ENCODE data around the gene ARG1.

Gene ARG1

DNA sequence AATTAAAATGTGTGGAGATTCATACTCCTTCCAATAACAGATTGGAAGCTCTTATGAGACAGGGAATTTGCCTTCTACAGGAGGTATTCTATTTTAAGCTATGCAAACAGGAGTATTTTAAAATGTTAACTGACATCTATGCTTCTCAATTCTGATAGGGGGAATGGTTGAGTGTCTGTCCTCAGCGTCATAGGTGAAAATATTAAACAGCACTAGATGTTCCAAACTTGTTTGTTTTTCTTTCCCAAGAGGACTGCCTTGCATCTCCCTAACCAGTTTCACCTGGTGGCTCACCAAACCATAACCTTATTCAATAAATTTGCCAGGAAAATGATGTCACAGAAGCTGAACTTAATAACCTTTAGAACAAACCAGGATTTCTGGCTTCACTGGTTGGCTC is 24.6 kb upstream of the ARG1 start:
- Histone ChIP-seq H3K27ac (ENCODE audit: low read depth, low read length) (no peak overlapping the region), H3K36me3 (ENCODE audit: control insufficient read depth, low read length) (no peaks in the 10 kb centered on the region), H3K9me2 (replicated peaks; ENCODE audit: control insufficient read depth, low read length) (no peaks in the 10 kb centered on the region), H3F3A (ENCODE audit: control insufficient read depth, insufficient read depth) (no peaks in the 10 kb centered on the region), H3K9me3 (ENCODE audit: control insufficient read depth, insufficient read depth, low read length) (no peaks in the 10 kb centered on the region), H4K20me1 (ENCODE audit: control insufficient read depth, insufficient read depth, low read depth, low read length) (no peaks in the 10 kb centered on the region), H3K4me3 (ENCODE audit: low read length) (no peak overlapping the region), H3K79me2 (ENCODE audit: control insufficient read depth, low read length) (no peaks in the 10 kb centered on the region), H3K27me3 (ENCODE audit: control insufficient read depth, low read length) (no peaks in the 10 kb centered on the region; the same call in 1 of the 2 replicates), H3K4me2 (ENCODE audit: low read length) (no peak overlapping the region), H3K4me1 (ENCODE audit: control insufficient read depth, low read length) (no peaks in the 10 kb centered on the region)
- TF ChIP-seq EZH2phosphoT487 (IDR thresholded peaks at IDR 0.05; ENCODE audit: borderline replicate concordance, low read length) (no peak), CTCF (IDR thresholded peaks at IDR 0.05; ENCODE audit: low read depth, low read length, poor library complexity, severe bottlenecking) (no peak)

DNA sequence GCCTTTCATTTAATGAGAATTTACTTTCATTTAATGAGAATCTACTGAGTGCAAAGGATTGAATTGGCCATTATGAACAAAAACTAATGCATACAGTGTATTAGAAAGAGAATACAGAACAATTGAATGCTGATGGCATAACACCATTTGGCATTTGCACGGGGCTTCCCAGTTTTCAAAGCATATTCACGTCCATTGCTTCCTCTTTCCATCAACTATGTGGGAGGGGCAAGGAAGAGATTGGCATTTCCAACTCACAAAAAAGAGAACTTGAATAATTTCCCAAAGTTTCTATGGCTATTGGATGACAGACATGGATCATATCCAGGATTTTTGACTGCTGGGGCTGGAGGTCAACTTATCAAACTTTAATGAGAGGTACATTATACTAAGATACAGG is 23.2 kb upstream of the ARG1 start:
- H3K79me2 ChIP-seq (ENCODE audit: control insufficient read depth, low read length) = no peaks in the 10 kb centered on the region
- H3K36me3 ChIP-seq (ENCODE audit: control insufficient read depth, low read length) = no peaks in the 10 kb centered on the region
- H4K20me1 ChIP-seq (ENCODE audit: control insufficient read depth, insufficient read depth, low read depth, low read length) = no peaks in the 10 kb centered on the region
- H3K27ac ChIP-seq (ENCODE audit: low read depth, low read length) = no peak overlapping the region
- H3F3A ChIP-seq (ENCODE audit: control insufficient read depth, insufficient read depth) = no peaks in the 10 kb centered on the region
- H3K4me1 ChIP-seq (ENCODE audit: control insufficient read depth, low read length) = no peaks in the 10 kb centered on the region
- no peaks in the 10 kb centered on the region for H3K9me3 ChIP-seq (ENCODE audit: control insufficient read depth, insufficient read depth, low read length)
- no peaks in the 10 kb centered on the region; the same call in 1 of the 2 replicates for H3K27me3 ChIP-seq (ENCODE audit: control insufficient read depth, low read length)
- no peaks in the 10 kb centered on the region for H3K9me2 ChIP-seq (replicated peaks; ENCODE audit: control insufficient read depth, low read length)
- H3K4me2 ChIP-seq (ENCODE audit: low read length) = no peak overlapping the region
- H3K4me3 ChIP-seq (ENCODE audit: low read length) = no peak overlapping the region
- TF ChIP-seq EZH2phosphoT487 (IDR thresholded peaks at IDR 0.05; ENCODE audit: borderline replicate concordance, low read length) = no peak
- no peak for TF ChIP-seq CTCF (IDR thresholded peaks at IDR 0.05; ENCODE audit: low read depth, low read length, poor library complexity, severe bottlenecking)

DNA sequence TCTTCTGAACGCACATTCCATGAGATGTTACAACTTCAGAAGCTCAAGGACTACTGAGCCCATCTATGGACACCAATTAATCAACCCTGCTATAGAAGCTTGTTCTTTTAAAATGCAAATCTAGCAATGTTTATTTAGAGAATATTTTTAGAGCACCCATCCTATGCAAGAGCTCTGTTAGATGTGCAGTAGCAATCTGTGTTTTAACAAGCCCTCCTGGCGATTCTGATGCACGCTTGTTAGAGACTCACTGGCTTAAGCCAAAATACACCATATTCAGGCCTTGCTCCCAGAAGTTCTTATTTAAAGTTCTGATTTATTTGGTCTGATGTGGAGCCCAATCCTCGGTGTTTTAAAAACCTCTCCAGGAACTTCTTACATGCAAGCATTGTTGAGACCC is 21.1 kb upstream of the ARG1 start:
- no peaks in the 10 kb centered on the region for H3K79me2 ChIP-seq (ENCODE audit: control insufficient read depth, low read length)
- no peaks in the 10 kb centered on the region for H3K9me3 ChIP-seq (ENCODE audit: control insufficient read depth, insufficient read depth, low read length)
- no peak overlapping the region for H3K27ac ChIP-seq (ENCODE audit: low read depth, low read length)
- no peaks in the 10 kb centered on the region for H3F3A ChIP-seq (ENCODE audit: control insufficient read depth, insufficient read depth)
- H3K4me2 ChIP-seq (ENCODE audit: low read length) = no peak overlapping the region
- H3K4me3 ChIP-seq (ENCODE audit: low read length) = no peak overlapping the region
- H3K36me3 ChIP-seq (ENCODE audit: control insufficient read depth, low read length) = no peaks in the 10 kb centered on the region
- H3K4me1 ChIP-seq (ENCODE audit: control insufficient read depth, low read length) = no peaks in the 10 kb centered on the region
- no peaks in the 10 kb centered on the region; the same call in 1 of the 2 replicates for H3K27me3 ChIP-seq (ENCODE audit: control insufficient read depth, low read length)
- H3K9me2 ChIP-seq (replicated peaks; ENCODE audit: control insufficient read depth, low read length) = no peaks in the 10 kb centered on the region
- TF ChIP-seq CTCF (IDR thresholded peaks at IDR 0.05; ENCODE audit: low read depth, low read length, poor library complexity, severe bottlenecking) = no peak
- TF ChIP-seq EZH2phosphoT487 (IDR thresholded peaks at IDR 0.05; ENCODE audit: borderline replicate concordance, low read length) = no peak
- H4K20me1 ChIP-seq (ENCODE audit: control insufficient read depth, insufficient read depth, low read depth, low read length) = no peaks in the 10 kb centered on the region

- Histone ChIP-seq H3K27ac (ENCODE audit: low read depth, low read length) (no peak overlapping the region), H3K36me3 (ENCODE audit: control insufficient read depth, low read length) (no peaks in the 10 kb centered on the region), H3K9me3 (ENCODE audit: control insufficient read depth, insufficient read depth, low read length) (no peaks in the 10 kb centered on the region), H3K4me3 (ENCODE audit: low read length) (no peak overlapping the region), H3K27me3 (ENCODE audit: control insufficient read depth, low read length) (no peaks in the 10 kb centered on the region; the same call in 1 of the 2 replicates), H3K9me2 (replicated peaks; ENCODE audit: control insufficient read depth, low read length) (no peaks in the 10 kb centered on the region), H3K79me2 (ENCODE audit: control insufficient read depth, low read length) (no peaks in the 10 kb centered on the region), H3K4me1 (ENCODE audit: control insufficient read depth, low read length) (no peaks in the 10 kb centered on the region), H4K20me1 (ENCODE audit: control insufficient read depth, insufficient read depth, low read depth, low read length) (no peaks in the 10 kb centered on the region), H3F3A (ENCODE audit: control insufficient read depth, insufficient read depth) (no peaks in the 10 kb centered on the region), H3K4me2 (ENCODE audit: low read length) (no peak overlapping the region)
- TF ChIP-seq CTCF (IDR thresholded peaks at IDR 0.05; ENCODE audit: low read depth, low read length, poor library complexity, severe bottlenecking) = no peak
- TF ChIP-seq EZH2phosphoT487 (IDR thresholded peaks at IDR 0.05; ENCODE audit: borderline replicate concordance, low read length) = no peak
Observed at GRCh38 chr6:131552572-131552971, 20.5 kb upstream of the ARG1 start.
